Measurements from ENCODE around the gene HTRA2.

The HTRA2 gene

GRCh38 chr2:74516650-74517049 is 13.1 kb upstream of the HTRA2 start:
- DNase-seq: no peak

GRCh38 chr2:74522516-74522915 is 7.2 kb upstream of the HTRA2 start:
- DNase-seq: no peak

GRCh38 chr2:74524005-74524404 is 5.7 kb upstream of the HTRA2 start:
- DNase-seq: no peak

- no peak for DNase-seq
These were observed 4.6 kb upstream of the HTRA2 start for GRCh38 chr2:74524955-74525716.

GRCh38 chr2:74525717-74526648 is 3.8 kb upstream of the HTRA2 start, which contains the start of gene DQX1:
Gene DQX1 (minus strand): TSS chr2:74526231. CDS start chr2:74525729, 502 bp downstream.
- DNase-seq: peak; percentile 17

- no peak for DNase-seq
These were observed 3.0 kb upstream of the HTRA2 start for GRCh38 chr2:74526649-74527230.

- no peak for DNase-seq
These were observed 2.0 kb upstream of the HTRA2 start for GRCh38 chr2:74527741-74528140.

GRCh38 chr2:74528600-74529356 is 955 bp upstream of the HTRA2 start:
- DNase-seq: no peak

GRCh38 chr2:74530239-74531187 is 780 bp downstream of the HTRA2 start:
- DNase-seq: no peak

- DNase-seq: no peak
These were observed 1.9 kb downstream of the HTRA2 start for GRCh38 chr2:74531666-74532065.

- peak; percentile 51 for DNase-seq
These were observed 2.5 kb downstream of the HTRA2 start for GRCh38 chr2:74532222-74532621.

- no peak for DNase-seq
These were observed 3.7 kb downstream of the HTRA2 start for GRCh38 chr2:74533464-74533863.

GRCh38 chr2:74534411-74534810 is 4.7 kb downstream of the HTRA2 start:
- DNase-seq: no peak

- DNase-seq: no peak
These were observed 5.8 kb downstream of the HTRA2 start for GRCh38 chr2:74535440-74535965.

GRCh38 chr2:74536166-74536950 is 6.6 kb downstream of the HTRA2 start:
- DNase-seq: no peak

- no peak for DNase-seq
These were observed 7.4 kb downstream of the HTRA2 start for GRCh38 chr2:74537140-74537539.

GRCh38 chr2:74538881-74539339 is 9.2 kb downstream of the HTRA2 start:
- no peak for DNase-seq

- no peak for DNase-seq
These were observed 10.6 kb downstream of the HTRA2 start for GRCh38 chr2:74540291-74540690.

- DNase-seq: no peak
These were observed 13.2 kb downstream of the HTRA2 start for GRCh38 chr2:74542978-74543377.

GRCh38 chr2:74544634-74545033 is 14.9 kb downstream of the HTRA2 start:
- no peak for DNase-seq
